GM12875 (cell line): ENCODE data around the gene TOPBP1.

Source experiments
- H3K4me3 ChIP-seq: one replicate; pipeline ENCODE4 v1.5.1; 2011; ENCODE audit warnings: low read depth, low read length, control low read depth
- CTCF ChIP-seq: IDR thresholded peaks from 2 replicates; pipeline ENCODE4 v1.5.1; 2011; ENCODE audit warnings: low read depth, mild to moderate bottlenecking, control low read depth, inconsistent platforms, low read length, moderate library complexity, borderline replicate concordance; ENCODE audit not compliant: insufficient read depth

The TOPBP1 gene

DNA sequence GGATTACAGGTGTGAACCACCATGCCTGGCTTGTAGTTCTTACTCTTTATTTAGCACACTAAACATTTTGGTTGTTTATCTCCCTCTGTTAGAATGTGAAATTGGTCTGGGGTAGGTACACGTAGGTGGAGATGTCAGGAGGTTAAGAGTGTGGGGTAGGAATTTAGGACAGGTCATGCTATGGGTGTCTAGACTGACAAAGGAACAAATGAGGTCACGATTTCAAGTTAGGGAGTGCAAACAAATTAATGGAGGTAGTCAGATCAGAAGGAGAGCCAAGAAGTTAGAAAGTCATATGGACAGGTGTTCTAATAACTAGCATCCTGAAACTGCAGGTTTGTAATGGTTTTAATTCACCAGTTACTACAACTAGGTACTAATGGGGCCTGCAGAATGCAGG, 68.5 kb downstream of the TOPBP1 start:
- H3K4me3 ChIP-seq: no peak overlapping the region
- TF ChIP-seq CTCF: no peak

DNA sequence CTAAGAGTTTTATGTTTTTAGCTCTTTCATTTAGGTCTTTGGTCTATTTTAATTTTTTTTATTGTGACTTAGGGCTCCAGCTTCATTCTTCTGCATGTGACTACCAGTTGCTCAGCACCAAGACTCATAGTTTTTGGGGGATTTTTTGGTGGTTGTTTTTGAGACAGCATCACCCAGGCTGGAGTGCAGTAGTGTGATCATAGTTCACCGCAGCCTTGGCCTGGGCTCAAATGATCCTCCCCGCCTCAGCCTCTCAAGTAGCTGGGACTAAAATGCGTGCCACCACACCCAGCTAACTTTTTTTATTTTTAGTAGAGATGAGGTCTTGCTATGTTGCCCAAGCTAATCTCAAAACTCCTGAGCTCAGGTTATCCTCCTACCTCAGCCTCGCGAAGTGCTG, 68.9 kb downstream of the TOPBP1 start:
- no peak overlapping the region for H3K4me3 ChIP-seq
- no peak for TF ChIP-seq CTCF

- no peak overlapping the region for H3K4me3 ChIP-seq
- TF ChIP-seq CTCF: no peak
Observed at GRCh38 chr3:133591271-133591742, 70.4 kb downstream of the TOPBP1 start.

- no peak overlapping the region for H3K4me3 ChIP-seq
- no peak for TF ChIP-seq CTCF
Observed at GRCh38 chr3:133589503-133589902, 72.2 kb downstream of the TOPBP1 start.

- TF ChIP-seq CTCF: no peak
- H3K4me3 ChIP-seq: no peak overlapping the region
Observed at GRCh38 chr3:133588784-133589465, 72.8 kb downstream of the TOPBP1 start.

- no peak for TF ChIP-seq CTCF
Observed at GRCh38 chr3:133588035-133588434, 73.7 kb downstream of the TOPBP1 start.

DNA sequence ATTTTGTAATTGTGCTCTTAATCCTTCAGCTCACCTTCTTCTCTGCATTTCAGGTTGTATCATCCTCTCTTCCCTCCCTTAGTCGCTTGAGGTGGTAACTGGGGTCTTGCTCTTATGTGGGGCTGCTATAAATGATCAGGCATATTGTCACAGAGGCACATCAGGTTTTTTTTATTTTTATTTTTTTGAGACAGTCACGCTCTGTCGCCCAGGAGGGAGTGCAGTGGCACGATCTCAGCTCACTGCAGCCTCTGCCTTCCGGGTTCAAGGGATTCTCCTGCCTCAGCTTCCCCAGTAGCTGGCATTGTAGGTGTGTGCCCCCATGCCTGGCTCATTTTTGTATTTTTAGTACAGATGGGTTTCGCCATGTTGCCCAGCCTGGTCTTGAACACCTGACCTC, 78.3 kb downstream of the TOPBP1 start:
- no peak for TF ChIP-seq CTCF
- no peak overlapping the region for H3K4me3 ChIP-seq

More at GRCh38 chr3:133588035-133588434, 73.7 kb downstream of the TOPBP1 start:
- H3K4me3 ChIP-seq: no peak overlapping the region
